ENCODE measurements around the gene TRA2B.
A peak's percentile ranks its signal among the peaks of the same experiment; 100 is the strongest.

The TRA2B gene

DNA sequence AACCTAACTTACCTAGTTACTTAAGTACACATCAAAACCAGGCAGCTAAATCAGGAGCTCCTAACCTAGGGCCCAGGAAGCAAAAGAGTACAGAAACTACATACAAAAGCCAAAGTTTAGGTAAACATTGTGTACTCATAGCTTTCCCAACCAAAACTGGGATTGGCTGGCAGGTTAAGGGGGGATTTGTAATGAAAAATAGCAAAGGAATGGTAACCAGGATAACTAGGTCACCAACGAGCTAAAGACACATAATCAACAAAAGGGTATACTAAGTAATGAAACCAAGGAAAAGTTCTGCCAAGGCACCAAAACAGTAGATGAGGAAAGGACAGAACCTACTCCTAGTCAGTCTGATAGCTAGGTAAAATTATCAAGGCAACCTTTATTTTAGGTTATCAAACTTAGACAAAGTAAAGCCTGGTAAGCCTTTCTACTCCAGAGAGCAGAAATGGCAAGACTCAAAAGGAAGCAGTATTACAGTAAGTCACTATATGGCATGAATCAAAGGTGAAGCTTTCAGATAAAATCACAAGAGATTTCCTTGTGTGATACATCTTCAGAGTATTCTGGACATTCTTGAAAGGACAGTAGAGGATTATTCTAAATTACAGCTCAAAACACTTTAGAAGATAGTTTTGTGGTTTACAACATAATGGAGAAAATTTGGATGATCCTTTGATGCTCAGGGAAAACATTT lies 10.2 kb downstream of the TRA2B start:
- DNase-seq (ENCODE audit: low spot score), result peak; percentile 47

DNA sequence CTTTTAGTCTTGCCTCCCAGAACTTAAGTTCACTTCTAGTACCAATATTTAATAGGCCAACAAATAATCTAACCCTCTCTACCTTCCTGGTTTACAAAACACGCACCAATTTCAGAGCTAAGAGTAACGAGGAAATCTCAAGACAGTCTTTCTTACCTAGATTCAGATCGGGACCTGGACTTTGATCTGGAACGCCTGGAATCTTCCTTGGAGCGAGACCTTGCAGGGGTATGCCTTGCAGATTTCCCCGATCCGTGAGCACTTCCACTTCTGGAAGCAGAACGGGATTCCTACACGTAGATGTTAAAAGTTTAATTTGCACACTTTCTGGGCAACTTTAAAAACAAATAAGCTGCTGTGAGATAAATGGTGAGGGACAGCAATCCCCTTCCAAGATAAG lies 11.4 kb downstream of the TRA2B start:
- DNase-seq (ENCODE audit: low spot score), result no peak

- no peak for DNase-seq (ENCODE audit: low spot score)
Measured at GRCh38 chr3:185925353-185925752, 12.5 kb downstream of the TRA2B start.

DNA sequence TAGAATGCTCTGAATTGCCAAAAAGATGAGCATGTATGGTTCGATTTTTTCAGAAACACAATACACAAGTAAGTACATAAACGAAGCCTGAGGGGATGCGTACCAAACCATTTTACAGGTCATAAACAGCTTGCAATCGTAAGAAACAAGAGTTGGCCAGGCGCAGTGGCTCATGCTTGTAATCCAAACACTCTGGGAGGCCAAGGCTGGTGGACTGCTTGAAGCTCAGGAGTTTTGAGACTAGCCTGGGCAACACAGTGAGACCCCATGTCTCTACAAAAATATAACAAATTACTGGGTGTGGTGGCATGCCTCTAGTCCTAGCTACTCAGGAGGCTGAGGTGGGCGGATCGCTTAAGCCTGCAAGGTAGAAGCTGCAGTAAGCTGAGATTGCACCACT lies 13.4 kb downstream of the TRA2B start:
- peak; percentile 39 for DNase-seq (ENCODE audit: low spot score)

- peak; percentile 36 for DNase-seq (ENCODE audit: low spot score)
Measured at GRCh38 chr3:185920184-185920583, 17.6 kb downstream of the TRA2B start.

GRCh38 chr3:185916042-185916833 lies 21.6 kb downstream of the TRA2B start:
- DNase-seq (ENCODE audit: low spot score), result peak; percentile 51

DNA sequence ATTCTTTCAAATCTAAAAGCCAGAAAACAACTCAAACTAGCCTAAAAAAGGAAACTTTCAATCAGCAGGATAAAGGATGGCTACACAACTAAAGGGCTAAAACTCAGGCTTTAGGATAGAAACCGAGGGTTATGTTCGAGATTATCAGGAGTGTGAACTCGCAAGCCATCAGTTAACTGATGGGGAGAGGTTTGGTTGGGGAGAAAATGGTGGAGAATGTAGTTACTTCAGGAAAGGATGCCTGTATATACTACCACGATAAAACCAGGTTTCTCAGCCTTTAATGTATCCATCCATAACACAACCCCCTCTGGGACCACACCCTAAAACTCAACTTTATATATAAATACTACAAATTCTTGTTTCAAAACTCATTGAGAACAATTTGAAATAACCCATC lies 22.2 kb downstream of the TRA2B start:
- peak; percentile 52 for DNase-seq (ENCODE audit: low spot score)

- peak; percentile 46 for DNase-seq (ENCODE audit: low spot score)
Measured at GRCh38 chr3:185914911-185915629, 22.7 kb downstream of the TRA2B start.

GRCh38 chr3:185912929-185913901 lies 24.6 kb downstream of the TRA2B start:
- DNase-seq (ENCODE audit: low spot score), result peak; percentile 59

GRCh38 chr3:185912512-185912911 lies 25.3 kb downstream of the TRA2B start:
- no peak for DNase-seq (ENCODE audit: low spot score)

GRCh38 chr3:185911076-185911448 lies 26.8 kb downstream of the TRA2B start:
- DNase-seq (ENCODE audit: low spot score), result peak; percentile 57

- peak; percentile 30 for DNase-seq (ENCODE audit: low spot score)
Measured at GRCh38 chr3:185910322-185911075, 27.3 kb downstream of the TRA2B start.

GRCh38 chr3:185909913-185910312 lies 27.9 kb downstream of the TRA2B start:
- peak; percentile 14 for DNase-seq (ENCODE audit: low spot score)

DNA sequence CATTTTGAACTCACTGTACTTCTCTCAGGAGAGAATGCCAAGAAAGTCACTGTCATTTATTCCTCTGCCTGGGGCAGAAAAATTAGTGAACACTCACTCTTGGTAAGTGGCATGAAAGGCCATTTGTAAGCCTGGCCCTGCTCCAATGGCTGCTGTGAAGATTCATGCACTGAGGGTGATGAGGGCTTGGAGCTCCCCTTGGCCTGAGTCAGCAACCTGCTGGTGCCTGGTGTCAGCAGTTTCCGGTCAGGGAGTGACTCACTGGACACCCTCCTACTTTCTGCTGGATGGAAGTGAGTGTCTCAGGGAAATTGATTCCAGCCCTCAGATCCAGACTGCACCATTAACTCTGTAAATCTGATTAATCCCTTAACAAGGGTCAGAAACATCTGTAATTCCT lies 37.6 kb downstream of the TRA2B start:
- DNase-seq (ENCODE audit: low spot score), result no peak

DNA sequence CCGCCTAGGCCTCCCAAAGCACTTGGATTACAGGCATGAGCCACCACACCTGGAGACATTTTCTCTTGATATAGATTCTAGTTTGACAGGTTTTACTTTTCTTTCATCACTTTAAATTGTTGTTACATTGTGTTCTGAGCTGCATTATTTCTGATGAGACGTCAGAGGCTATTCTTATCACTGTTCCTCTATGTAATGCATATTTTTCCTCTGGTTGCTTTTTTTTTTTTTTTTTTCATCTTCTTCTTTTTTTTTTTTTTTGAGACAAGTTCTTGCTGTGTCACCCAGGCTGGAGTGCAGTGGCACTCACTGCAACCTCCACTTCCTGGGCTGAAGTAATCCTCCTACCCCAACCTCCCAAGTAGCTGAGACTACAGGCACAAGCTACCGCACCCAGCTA lies 41.2 kb downstream of the TRA2B start:
- DNase-seq (ENCODE audit: low spot score), result no peak

DNA sequence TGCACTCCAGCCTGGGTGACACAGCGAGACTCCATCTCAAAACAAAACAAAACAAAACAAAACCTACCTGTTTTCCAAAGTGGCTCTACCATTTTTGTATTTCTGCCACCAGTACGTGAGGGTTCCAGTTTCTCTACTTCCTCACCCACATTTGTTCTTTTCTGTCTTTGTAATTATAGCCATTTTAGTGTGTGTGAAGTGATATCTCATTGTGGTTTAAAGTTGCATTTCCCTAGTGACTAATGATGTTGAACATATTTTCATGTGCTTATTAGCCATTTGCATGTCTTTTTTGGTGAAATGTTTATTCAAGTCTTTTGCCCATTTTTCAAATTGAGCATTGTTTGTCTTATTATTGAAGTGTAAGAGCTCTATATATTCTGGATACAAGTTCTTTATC lies 50.7 kb downstream of the TRA2B start:
- DNase-seq (ENCODE audit: low spot score), result no peak

- no peak for DNase-seq (ENCODE audit: low spot score)
Measured at GRCh38 chr3:185884641-185885040, 53.2 kb downstream of the TRA2B start.

DNA sequence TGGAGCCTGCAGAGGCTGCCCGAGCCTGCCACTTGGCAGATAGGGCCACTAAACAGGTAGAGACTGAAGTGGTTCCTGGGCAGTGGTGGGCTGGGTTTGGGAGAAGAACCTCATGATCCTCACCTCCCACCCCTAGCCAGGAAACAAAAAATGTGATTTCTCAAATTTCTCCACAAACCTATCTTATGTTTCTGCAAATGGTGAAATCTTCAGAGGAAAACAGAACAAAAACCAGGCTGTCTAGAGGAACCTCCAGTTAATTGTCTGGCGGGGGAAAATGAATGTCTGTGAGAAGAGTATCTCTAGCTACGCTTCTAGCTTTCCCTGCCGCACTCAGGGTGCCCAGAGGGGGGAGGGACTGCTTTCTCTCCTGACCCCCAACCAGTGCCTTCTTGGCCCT lies 55.9 kb downstream of the TRA2B start:
- no peak for DNase-seq (ENCODE audit: low spot score)

- DNase-seq (ENCODE audit: low spot score), result no peak
Measured at GRCh38 chr3:185880600-185880999, 57.2 kb downstream of the TRA2B start.

DNA sequence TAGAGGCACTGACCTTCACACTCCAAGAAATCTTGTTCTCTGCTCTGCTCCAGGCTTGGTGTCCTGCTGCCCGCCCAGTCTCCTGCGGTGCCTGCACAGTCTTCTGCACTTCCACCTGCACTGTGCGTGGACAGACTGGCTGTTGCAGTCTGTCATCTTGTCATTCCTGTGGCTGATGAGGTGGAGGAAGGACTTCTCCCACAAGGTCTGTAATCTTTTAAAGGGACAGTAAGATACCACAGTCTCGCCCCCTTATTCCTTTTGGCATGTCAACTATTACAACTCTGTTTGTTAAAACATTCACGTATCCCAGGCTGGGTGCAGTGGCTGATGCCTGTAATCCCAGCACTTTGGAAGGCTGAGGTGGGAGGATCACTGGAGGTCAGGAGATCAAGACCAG lies 58.9 kb downstream of the TRA2B start:
- no peak for DNase-seq (ENCODE audit: low spot score)

GRCh38 chr3:185874119-185874518 lies 63.7 kb downstream of the TRA2B start:
- DNase-seq (ENCODE audit: low spot score), result no peak

Data from NAMALWA (cell line).